ENCODE results near the gene GBE1. TPM values are rescaled to one million over a fixed set of nuclear protein-coding genes. Genes with fewer than 3 reads are reported as not detected.

The GBE1 gene
- polyA plus RNA-seq, 3 donors, result 7.7 to 21.7 (median 19.1) TPM

DNA sequence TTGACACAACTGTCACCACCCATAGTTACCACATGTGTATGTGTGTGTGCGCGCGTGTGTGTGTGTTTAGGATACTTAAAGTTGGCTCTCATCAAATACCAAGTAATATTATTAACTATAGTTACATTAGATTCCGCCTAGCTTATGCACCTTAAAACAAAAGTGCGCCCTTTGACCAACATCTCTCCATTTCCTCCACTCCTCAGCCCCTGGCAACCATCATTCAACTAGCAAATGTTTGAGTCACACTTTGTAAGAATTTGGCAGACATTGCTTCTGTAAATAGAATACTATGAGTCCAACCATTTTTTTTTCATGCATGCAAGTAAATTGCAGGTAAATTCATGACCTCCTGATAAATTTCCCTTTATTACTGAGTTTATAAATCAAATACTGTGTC lies 169.3 kb downstream of the GBE1 start:
- Histone ChIP-seq H3K79me2 (ENCODE audit: insufficient read depth, low read length) (no peaks in the 10 kb centered on the region), H3K4me2 (replicated peaks; ENCODE audit: extremely low read depth, low read length, poor library complexity, severe bottlenecking) (no peak overlapping the region), H3K9me3 (replicated peaks in 1 of 2; ENCODE audit: control insufficient read depth in 1 of 2, insufficient read depth in 1 of 2, low read length in 2 of 2) (no peaks in the 10 kb centered on the region), H3K4me3 (replicated peaks in 1 of 3; ENCODE audit: low read depth in 2 of 3, low read length in 3 of 3) (no peak overlapping the region), H2AFZ (ENCODE audit: insufficient read depth, low read depth, low read length, poor library complexity, severe bottlenecking) (no peak overlapping the region), H3K36me3 (replicated peaks in 1 of 2; ENCODE audit: control insufficient read depth in 1 of 2, insufficient read depth in 2 of 2, low read length in 2 of 2) (peaks cover 8 to 19% of the 10 kb centered on the region in 2 donors), H3K4me1 (ENCODE audit: control insufficient read depth in 1 of 2, insufficient read depth in 2 of 2, low read length in 2 of 2) (no peaks in the 10 kb centered on the region), H3K27me3 (ENCODE audit: control insufficient read depth in 2 of 2, insufficient read depth in 2 of 2, low read length in 2 of 2) (no peaks in the 10 kb centered on the region), H4K20me1 (ENCODE audit: insufficient read depth, low read length) (no peaks in the 10 kb centered on the region), H3K27ac (ENCODE audit: low read depth in 1 of 2, low read length in 2 of 2) (no peak overlapping the region), H3K9ac (ENCODE audit: insufficient read depth, low read length, poor library complexity, severe bottlenecking) (no peak overlapping the region)
- no peak for DNase-seq
- intact Hi-C loops (cut with micrococcal nuclease), result no loop called here
- WGBS (ENCODE audit: insufficient coverage), result 100% methylated on average over 1 of the region's 5 CpGs
- no peak overlapping the region for H3K4me3 Mint-ChIP-seq
- H3K9me3 Mint-ChIP-seq, result peaks cover 0 to 2% (median 0%) of the 10 kb centered on the region in 7 donors
- H3K36me3 Mint-ChIP-seq, result peaks cover 20 to 24% of the 10 kb centered on the region in 2 donors
- H3K27me3 Mint-ChIP-seq (ENCODE audit: low read depth in 3 of 3), result peaks cover 0 to 3% (median 0%) of the 10 kb centered on the region in 3 donors
- peak overlapping the region in 1 of 7 donors; percentile 9 for H3K27ac Mint-ChIP-seq
- no peaks in the 10 kb centered on the region for H3K4me1 Mint-ChIP-seq
- TF ChIP-seq, protein P1, sequence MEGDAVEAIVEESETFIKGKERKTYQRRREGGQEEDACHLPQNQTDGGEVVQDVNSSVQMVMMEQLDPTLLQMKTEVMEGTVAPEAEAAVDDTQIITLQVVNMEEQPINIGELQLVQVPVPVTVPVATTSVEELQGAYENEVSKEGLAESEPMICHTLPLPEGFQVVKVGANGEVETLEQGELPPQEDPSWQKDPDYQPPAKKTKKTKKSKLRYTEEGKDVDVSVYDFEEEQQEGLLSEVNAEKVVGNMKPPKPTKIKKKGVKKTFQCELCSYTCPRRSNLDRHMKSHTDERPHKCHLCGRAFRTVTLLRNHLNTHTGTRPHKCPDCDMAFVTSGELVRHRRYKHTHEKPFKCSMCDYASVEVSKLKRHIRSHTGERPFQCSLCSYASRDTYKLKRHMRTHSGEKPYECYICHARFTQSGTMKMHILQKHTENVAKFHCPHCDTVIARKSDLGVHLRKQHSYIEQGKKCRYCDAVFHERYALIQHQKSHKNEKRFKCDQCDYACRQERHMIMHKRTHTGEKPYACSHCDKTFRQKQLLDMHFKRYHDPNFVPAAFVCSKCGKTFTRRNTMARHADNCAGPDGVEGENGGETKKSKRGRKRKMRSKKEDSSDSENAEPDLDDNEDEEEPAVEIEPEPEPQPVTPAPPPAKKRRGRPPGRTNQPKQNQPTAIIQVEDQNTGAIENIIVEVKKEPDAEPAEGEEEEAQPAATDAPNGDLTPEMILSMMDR (IDR thresholded peaks at IDR 0.05), result no peak

DNA sequence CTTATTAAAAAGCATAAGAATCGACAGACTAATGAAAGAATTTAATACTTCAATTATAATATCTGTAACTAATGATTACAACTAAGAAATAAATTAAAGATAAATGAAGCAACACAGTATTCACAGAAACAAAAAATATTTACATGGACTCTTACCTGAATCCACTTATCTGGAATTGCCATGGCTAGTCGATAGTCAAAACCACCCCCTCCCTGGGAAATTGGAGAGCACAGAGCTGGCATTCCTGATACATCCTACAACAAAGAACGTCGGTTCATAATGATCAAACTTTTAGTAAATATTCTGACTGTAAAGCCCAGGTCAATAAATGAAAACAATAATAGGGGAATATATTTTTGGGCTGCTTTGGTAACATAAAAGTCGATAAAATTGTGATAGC lies 175.5 kb downstream of the GBE1 start:
- intact Hi-C loops (cut with micrococcal nuclease), result no loop called here
- WGBS (ENCODE audit: insufficient coverage), result no CpG with 5 or more reads among the region's 5 CpGs

More for the DNA sequence above, 175.5 kb downstream of the GBE1 start:
- H3K27ac ChIP-seq (ENCODE audit: low read depth in 1 of 2, low read length in 2 of 2), result no peak overlapping the region
- H3K4me3 ChIP-seq (replicated peaks in 1 of 3; ENCODE audit: low read depth in 2 of 3, low read length in 3 of 3), result no peak overlapping the region
- no peak for DNase-seq
- H3K79me2 ChIP-seq (ENCODE audit: insufficient read depth, low read length), result no peaks in the 10 kb centered on the region
- no peak overlapping the region for H3K27ac Mint-ChIP-seq
- H4K20me1 ChIP-seq (ENCODE audit: insufficient read depth, low read length), result no peaks in the 10 kb centered on the region
- H2AFZ ChIP-seq (ENCODE audit: insufficient read depth, low read depth, low read length, poor library complexity, severe bottlenecking), result no peak overlapping the region
- peaks cover 4% of the 10 kb centered on the region for H3K4me1 Mint-ChIP-seq
- H3K4me1 ChIP-seq (ENCODE audit: control insufficient read depth in 1 of 2, insufficient read depth in 2 of 2, low read length in 2 of 2), result no peaks in the 10 kb centered on the region
- peaks cover 5 to 7% of the 10 kb centered on the region in 2 donors for H3K36me3 ChIP-seq (replicated peaks in 1 of 2; ENCODE audit: control insufficient read depth in 1 of 2, insufficient read depth in 2 of 2, low read length in 2 of 2)
- H3K9me3 ChIP-seq (replicated peaks in 1 of 2; ENCODE audit: control insufficient read depth in 1 of 2, insufficient read depth in 1 of 2, low read length in 2 of 2), result no peaks in the 10 kb centered on the region
- peaks cover 0 to 2% (median 0%) of the 10 kb centered on the region in 7 donors for H3K9me3 Mint-ChIP-seq
- H3K9ac ChIP-seq (ENCODE audit: insufficient read depth, low read length, poor library complexity, severe bottlenecking), result no peak overlapping the region
- H3K27me3 ChIP-seq (ENCODE audit: control insufficient read depth in 2 of 2, insufficient read depth in 2 of 2, low read length in 2 of 2), result no peaks in the 10 kb centered on the region
- no peaks in the 10 kb centered on the region for H3K27me3 Mint-ChIP-seq (ENCODE audit: low read depth in 3 of 3)
- H3K4me2 ChIP-seq (replicated peaks; ENCODE audit: extremely low read depth, low read length, poor library complexity, severe bottlenecking), result no peak overlapping the region
- TF ChIP-seq, protein P1 (IDR thresholded peaks at IDR 0.05), result no peak
- peaks cover 5 to 13% of the 10 kb centered on the region in 2 donors for H3K36me3 Mint-ChIP-seq
- no peak overlapping the region for H3K4me3 Mint-ChIP-seq

Data from CD14-positive monocyte (primary cell).